SJCRH30 (cell line): ENCODE data around the gene IGLL1. TPM values are rescaled to one million over a fixed set of nuclear protein-coding genes. Genes with fewer than 3 reads are reported as not detected.

Source experiments
- DNase-seq, 2 experiments: peaks; one replicate each; pipeline ENCODE4 v3.0.0-alpha.2; 2015 to 2020
- H3K27ac ChIP-seq: fragments of 250-450 bp; sonication (Bioruptor Pico); 2 replicates; pipeline ENCODE4 v1.5.1; 2020; ENCODE audit warnings: mild to moderate bottlenecking, moderate library complexity
- H3K27me3 ChIP-seq: fragments of 250-450 bp; sonication (Bioruptor Pico); 2 replicates; pipeline ENCODE4 v1.5.1; 2020; ENCODE audit warnings: mild to moderate bottlenecking, moderate library complexity
- H3K36me3 ChIP-seq: fragments of 250-450 bp; sonication (Bioruptor Pico); 2 replicates; pipeline ENCODE4 v1.5.1; 2020; ENCODE audit warnings: mild to moderate bottlenecking, moderate library complexity
- H3K4me1 ChIP-seq: fragments of 250-450 bp; sonication (Bioruptor Pico); 2 replicates; pipeline ENCODE4 v1.5.1; 2020; ENCODE audit warnings: mild to moderate bottlenecking, moderate library complexity
- H3K4me3 ChIP-seq: fragments of 250-450 bp; sonication (Bioruptor Pico); 2 replicates; pipeline ENCODE4 v1.5.1; 2020; ENCODE audit warnings: mild to moderate bottlenecking, moderate library complexity
- H3K9me3 ChIP-seq: fragments of 250-450 bp; sonication (Bioruptor Pico); replicated peaks from 2 replicates; pipeline ENCODE4 v1.5.1; 2020; ENCODE audit warnings: mild to moderate bottlenecking, moderate library complexity
- total RNA-seq: library from RNA; depleted of rRNA; stranded (reverse); fragments of >200 nt; shearing (Covaris generic); gene quantifications from 2 replicates; pipeline ENCODE4 v1.2.3, GENCODE V29; 2014; rRNA removed

The IGLL1 gene
- total RNA-seq, 1 experiment from 2014 or later = 0.36 TPM

DNA sequence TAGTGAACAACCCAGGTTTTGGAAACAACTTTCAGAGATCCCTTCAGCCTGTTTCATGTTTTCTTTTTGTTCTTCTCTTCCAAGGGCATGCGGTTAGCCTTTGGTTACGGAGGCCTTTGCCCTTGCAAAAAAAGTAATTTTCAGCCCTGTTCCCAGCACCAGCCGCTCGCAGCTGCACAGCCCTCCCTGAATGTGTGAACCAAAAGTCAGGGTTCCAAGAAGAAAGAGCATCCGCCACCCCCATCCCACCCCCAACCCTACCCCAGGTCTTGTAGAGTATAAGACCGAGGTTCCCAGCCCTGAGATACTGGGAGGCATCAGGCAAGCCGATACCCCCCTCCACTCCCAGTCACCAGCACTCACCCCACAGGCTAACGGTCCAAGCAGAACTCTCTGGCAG lies 56.4 kb downstream of the IGLL1 start:
- H3K4me3 ChIP-seq = no peak overlapping the region
- H3K9me3 ChIP-seq = no peaks in the 10 kb centered on the region
- peaks cover 13% of the 10 kb centered on the region; the same call in 1 of the 2 replicates for H3K4me1 ChIP-seq
- no peaks in the 10 kb centered on the region for H3K27me3 ChIP-seq
- no peak overlapping the region for H3K27ac ChIP-seq
- no peak for DNase-seq
- H3K36me3 ChIP-seq = no peaks in the 10 kb centered on the region

Other genes starting within 250 kb of the IGLL1 start
- not detected in 2 replicates for gene DRICH1, start 52.0 kb upstream of the IGLL1 start, total RNA-seq
- 0.03 TPM in 1 of 2 replicates, not detected in the other for gene RGL4, start 110.7 kb upstream of the IGLL1 start, total RNA-seq
- 6.1 and 7.1 TPM in 2 replicates for gene ZNF70, start 170.8 kb upstream of the IGLL1 start, total RNA-seq
- 0.28 TPM in 1 of 2 replicates, not detected in the other for gene VPREB3, start 174.1 kb upstream of the IGLL1 start, total RNA-seq
- not detected in 2 replicates for gene C22orf15, start 182.7 kb upstream of the IGLL1 start, total RNA-seq
- 10.9 and 14.1 TPM in 2 replicates for gene CHCHD10, start 187.7 kb upstream of the IGLL1 start, total RNA-seq
- gene MMP11, start 192.6 kb upstream of the IGLL1 start, total RNA-seq = 6.6 TPM in 2 replicates
- 119 and 152 TPM in 2 replicates for gene SMARCB1, start 206.7 kb upstream of the IGLL1 start, total RNA-seq